Caco-2 (cell line): ENCODE results near the gene NR4A2. TPM values are rescaled to one million over a fixed set of nuclear protein-coding genes. Genes with fewer than 3 reads are reported as not detected.

ENCODE experiments used
- BruUV-seq: library from RNA; stranded (reverse); fragments of 400-500 nt; replicated peaks from 2 replicates; lab custom pipeline; 2021; lab: Mats Ljungman, UMichigan
- CTCF ChIA-PET: fragments of 300-600 bp; sonication (Branson Sonifier 250); formaldehyde crosslinking; loops from one replicate; lab custom pipeline; 2022; ENCODE audit warnings: antibody characterized with exemption; lab: Charles Lee
- POLR2A ChIA-PET: fragments of 300-600 bp; sonication (Branson Sonifier 250); formaldehyde crosslinking; loops from one replicate; lab custom pipeline; 2022; ENCODE audit warnings: antibody characterized with exemption; lab: Charles Lee
- DNase-seq, 2 experiments: peaks; one replicate each; pipeline versions ENCODE4 v3.0.0 to v3.0.0-alpha.2; 2020 to 2022
- H3K27me3 ChIP-seq: replicated peaks from 2 replicates; pipeline ENCODE4 v1.6.0; 2011; ENCODE audit warnings: low read length; ENCODE audit not compliant: control insufficient read depth, insufficient read depth
- H3K36me3 ChIP-seq: 2 replicates; pipeline ENCODE4 v1.5.1; 2011; ENCODE audit warnings: low read length; ENCODE audit not compliant: control insufficient read depth, insufficient read depth
- H3K4me1 ChIP-seq: fragments of 250-450 bp; sonication (Bioruptor Pico); 2 replicates; pipeline ENCODE4 v1.5.1; 2020; ENCODE audit warnings: mild to moderate bottlenecking
- H3K4me3 ChIP-seq: 2 replicates; pipeline ENCODE4 v1.5.1; 2011; ENCODE audit warnings: low read depth, mild to moderate bottlenecking, control low read depth, low read length
- H3K9me3 ChIP-seq: fragments of 250-450 bp; sonication (Bioruptor Pico); 2 replicates; pipeline ENCODE4 v1.5.1; 2020; ENCODE audit warnings: mild to moderate bottlenecking, moderate library complexity
- H3K27ac Mint-ChIP-seq: one replicate; pipeline ENCODE4 v1.8.0; 2022; ENCODE audit warnings: mixed read lengths; ENCODE audit not compliant: unreplicated experiment
- H3K27me3 Mint-ChIP-seq: one replicate; pipeline ENCODE4 v1.8.0; 2022; ENCODE audit warnings: mixed read lengths; ENCODE audit not compliant: insufficient read depth, unreplicated experiment
- H3K36me3 Mint-ChIP-seq: one replicate; pipeline ENCODE4 v1.8.0; 2022; ENCODE audit warnings: mild to moderate bottlenecking, mixed read lengths; ENCODE audit not compliant: insufficient read depth, unreplicated experiment
- H3K4me1 Mint-ChIP-seq: one replicate; pipeline ENCODE4 v1.8.0; 2022; ENCODE audit warnings: low read depth, mixed read lengths; ENCODE audit not compliant: unreplicated experiment
- H3K4me3 Mint-ChIP-seq: one replicate; pipeline ENCODE4 v1.8.0; 2022; ENCODE audit warnings: mild to moderate bottlenecking, moderate library complexity, mixed read lengths; ENCODE audit not compliant: unreplicated experiment
- H3K9me3 Mint-ChIP-seq: one replicate; pipeline ENCODE4 v1.8.0; 2022; ENCODE audit warnings: mixed read lengths; ENCODE audit not compliant: unreplicated experiment
- CTCF ChIP-seq, 2 experiments: fragments of 200-600 bp in 1 of 2; IDR thresholded peaks; 1 replicate in 1 of 2; 2 replicates in 1 of 2; pipeline versions ENCODE4 v1.5.1 to v1.8.0; 2011 to 2022; ENCODE audit warnings: antibody characterized with exemption in 1 of 2, control low read depth in 1 of 2, inconsistent platforms in 1 of 2, low read depth in 1 of 2, low read length in 1 of 2, mild to moderate bottlenecking in 1 of 2, moderate library complexity in 1 of 2; ENCODE audit not compliant: insufficient read depth in 1 of 2, severe bottlenecking in 1 of 2, unreplicated experiment in 1 of 2
- intact Hi-C: fragments of 100-400 bp; cut with micrococcal nuclease; formaldehyde crosslinking; loops from one replicate; pipeline ENCODE4 v1.10.0; 2022; ENCODE audit not compliant: unreplicated experiment
- total RNA-seq: library from RNA; stranded (reverse); gene quantifications from 2 replicates; pipeline ENCODE4 v1.2.3, GENCODE V29; 2022

NR4A2 gene
- total RNA-seq, 1 experiment from 2014 or later, result 0.91 TPM

GRCh38 chr2:156356014-156356754 lies 23.7 kb upstream of the NR4A2 start:
- Mint-ChIP-seq H3K4me3 (no peak overlapping the region), H3K27ac (no peak overlapping the region), H3K9me3 (no peaks in the 10 kb centered on the region), H3K4me1 (no peaks in the 10 kb centered on the region), H3K27me3 (no peaks in the 10 kb centered on the region), H3K36me3 (no peaks in the 10 kb centered on the region)
- no peaks in the 10 kb centered on the region for H3K9me3 ChIP-seq
- POLR2A ChIA-PET, result no interaction called here
- H3K27me3 ChIP-seq, result no peaks in the 10 kb centered on the region; the same call in 1 of the 2 replicates
- DNase-seq, result no peak
- no peak for TF ChIP-seq CTCF (IDR thresholded peaks at IDR 0.05; ENCODE audit: insufficient read depth in 1 of 2, low read depth in 1 of 2, low read length in 1 of 2, severe bottlenecking in 1 of 2, unreplicated experiment in 1 of 2)
- intact Hi-C loops, result no loop called here
- no TSS peak for BruUV-seq
- H3K36me3 ChIP-seq, result no peaks in the 10 kb centered on the region
- no peaks in the 10 kb centered on the region for H3K4me1 ChIP-seq
- H3K4me3 ChIP-seq, result no peak overlapping the region
- CTCF ChIA-PET, result no interaction called here

- no peaks in the 10 kb centered on the region for H3K9me3 Mint-ChIP-seq
- Histone ChIP-seq H3K36me3 (no peaks in the 10 kb centered on the region), H3K4me1 (no peaks in the 10 kb centered on the region), H3K9me3 (no peaks in the 10 kb centered on the region), H3K4me3 (no peak overlapping the region), H3K27me3 (no peaks in the 10 kb centered on the region)
- intact Hi-C loops, result no loop called here
- ChIA-PET POLR2A (no interaction called here), CTCF (no interaction called here)
- H3K27ac Mint-ChIP-seq, result no peak overlapping the region
- H3K4me3 Mint-ChIP-seq, result no peak overlapping the region
- H3K36me3 Mint-ChIP-seq, result no peaks in the 10 kb centered on the region
- no peaks in the 10 kb centered on the region for H3K4me1 Mint-ChIP-seq
- BruUV-seq, result no TSS peak
- no peak for TF ChIP-seq CTCF (IDR thresholded peaks at IDR 0.05; ENCODE audit: insufficient read depth in 1 of 2, low read depth in 1 of 2, low read length in 1 of 2, severe bottlenecking in 1 of 2, unreplicated experiment in 1 of 2)
- H3K27me3 Mint-ChIP-seq, result no peaks in the 10 kb centered on the region
- DNase-seq, result no peak
Observed at GRCh38 chr2:156352911-156353310, 20.4 kb upstream of the NR4A2 start.

GRCh38 chr2:156350374-156351142 lies 18.0 kb upstream of the NR4A2 start:
- CTCF ChIA-PET, result no interaction called here
- no peaks in the 10 kb centered on the region for H3K4me1 ChIP-seq
- POLR2A ChIA-PET, result no interaction called here
- Mint-ChIP-seq H3K27me3 (no peaks in the 10 kb centered on the region), H3K9me3 (no peaks in the 10 kb centered on the region), H3K36me3 (no peaks in the 10 kb centered on the region), H3K4me3 (no peak overlapping the region), H3K27ac (no peak overlapping the region), H3K4me1 (no peaks in the 10 kb centered on the region)
- H3K9me3 ChIP-seq, result no peaks in the 10 kb centered on the region
- no peak for DNase-seq
- H3K4me3 ChIP-seq, result no peak overlapping the region
- TF ChIP-seq CTCF (IDR thresholded peaks at IDR 0.05; ENCODE audit: insufficient read depth in 1 of 2, low read depth in 1 of 2, low read length in 1 of 2, severe bottlenecking in 1 of 2, unreplicated experiment in 1 of 2), result no peak
- H3K36me3 ChIP-seq, result no peaks in the 10 kb centered on the region
- no peaks in the 10 kb centered on the region for H3K27me3 ChIP-seq
- intact Hi-C loops, result no loop called here
- BruUV-seq, result no TSS peak
